Thyroid gland (tissue), 4 donors: ENCODE results near the gene SP140.

Experiments used
- POLR2A ChIP-seq, 2 donors: fragments of 450-650 bp; IDR thresholded peaks; one replicate each; pipeline ENCODE4 v1.6.1; 2017; ENCODE audit warnings: antibody characterized with exemption in 2 of 2, mild to moderate bottlenecking in 2 of 2, moderate library complexity in 1 of 2
- TF ChIP-seq, protein P1 (sequence below), 6 experiments: fragments of 200-600 bp in 3 of 6; fragments of 450-650 bp in 3 of 6; sonication (generic) in 3 of 6; IDR thresholded peaks; one replicate each; pipeline ENCODE4 v1.5.1; 2016 to 2019; ENCODE audit warnings: antibody characterized with exemption in 6 of 6, mild to moderate bottlenecking in 2 of 6, inconsistent platforms in 1 of 6, moderate library complexity in 1 of 6

DNA sequence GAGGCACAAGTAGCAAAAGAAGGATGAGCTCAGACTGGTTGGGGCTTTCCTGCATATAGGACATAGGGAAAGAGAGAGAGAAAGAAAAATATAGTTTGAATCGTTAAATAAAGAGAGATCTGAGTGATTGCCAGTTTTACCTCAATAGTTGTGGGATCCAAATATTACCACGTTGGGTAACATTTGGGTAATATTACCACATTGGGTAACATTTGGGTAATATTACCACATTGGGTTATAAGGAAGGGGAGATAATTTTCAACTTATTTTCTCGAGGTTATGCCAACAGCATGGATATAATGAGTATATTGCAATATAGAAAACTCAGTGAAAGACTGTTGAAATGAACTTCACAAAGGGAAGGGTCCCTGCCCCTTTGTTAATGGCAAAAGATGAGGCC is 20.7 kb downstream of the SP140 start:
- TF ChIP-seq, protein P1, sequence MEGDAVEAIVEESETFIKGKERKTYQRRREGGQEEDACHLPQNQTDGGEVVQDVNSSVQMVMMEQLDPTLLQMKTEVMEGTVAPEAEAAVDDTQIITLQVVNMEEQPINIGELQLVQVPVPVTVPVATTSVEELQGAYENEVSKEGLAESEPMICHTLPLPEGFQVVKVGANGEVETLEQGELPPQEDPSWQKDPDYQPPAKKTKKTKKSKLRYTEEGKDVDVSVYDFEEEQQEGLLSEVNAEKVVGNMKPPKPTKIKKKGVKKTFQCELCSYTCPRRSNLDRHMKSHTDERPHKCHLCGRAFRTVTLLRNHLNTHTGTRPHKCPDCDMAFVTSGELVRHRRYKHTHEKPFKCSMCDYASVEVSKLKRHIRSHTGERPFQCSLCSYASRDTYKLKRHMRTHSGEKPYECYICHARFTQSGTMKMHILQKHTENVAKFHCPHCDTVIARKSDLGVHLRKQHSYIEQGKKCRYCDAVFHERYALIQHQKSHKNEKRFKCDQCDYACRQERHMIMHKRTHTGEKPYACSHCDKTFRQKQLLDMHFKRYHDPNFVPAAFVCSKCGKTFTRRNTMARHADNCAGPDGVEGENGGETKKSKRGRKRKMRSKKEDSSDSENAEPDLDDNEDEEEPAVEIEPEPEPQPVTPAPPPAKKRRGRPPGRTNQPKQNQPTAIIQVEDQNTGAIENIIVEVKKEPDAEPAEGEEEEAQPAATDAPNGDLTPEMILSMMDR (IDR thresholded peaks at IDR 0.05) = no peak
- no peak for TF ChIP-seq POLR2A (IDR thresholded peaks at IDR 0.05)
